ENCODE measurements around the gene NPFF.
A peak's percentile ranks its signal among the peaks of the same experiment; 100 is the strongest.

DNA sequence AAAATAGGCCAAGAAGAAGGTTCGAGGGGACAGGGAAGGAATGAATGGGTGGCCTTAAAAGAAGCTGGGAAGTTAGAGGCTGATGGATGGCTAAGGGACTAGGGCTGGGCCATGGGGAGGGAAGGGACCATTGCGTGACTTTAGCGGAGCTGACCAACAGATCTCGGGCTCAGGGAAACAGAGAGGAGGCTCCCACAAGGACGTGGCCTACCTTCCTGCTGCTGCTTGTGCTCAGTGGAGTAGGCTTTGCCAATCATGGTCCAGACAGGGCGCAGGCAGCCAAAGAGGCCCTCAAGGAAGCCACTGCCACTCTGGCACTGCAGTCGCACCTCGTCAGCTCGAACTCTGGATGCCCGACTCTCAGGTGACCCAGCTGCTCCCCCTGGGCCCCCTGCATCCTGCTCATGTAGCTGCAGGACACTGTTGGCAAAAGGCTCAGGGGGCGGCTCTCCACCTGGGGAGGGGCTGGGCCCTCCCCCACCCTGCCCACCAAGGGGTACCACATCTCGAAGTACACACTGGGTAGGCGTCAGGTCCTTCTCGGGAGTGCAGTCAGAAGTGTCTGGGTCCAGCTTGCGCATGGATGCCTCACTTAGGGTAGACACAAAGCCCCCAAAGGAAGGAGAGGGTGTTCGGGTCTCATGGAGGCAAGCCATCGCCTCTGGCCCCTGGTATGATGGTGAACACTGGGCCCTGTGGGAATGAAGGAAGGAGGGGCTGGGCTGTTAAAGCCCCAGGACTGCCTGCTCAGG lies 20.4 kb downstream of the NPFF start:
- TF ChIP-seq, protein P1, sequence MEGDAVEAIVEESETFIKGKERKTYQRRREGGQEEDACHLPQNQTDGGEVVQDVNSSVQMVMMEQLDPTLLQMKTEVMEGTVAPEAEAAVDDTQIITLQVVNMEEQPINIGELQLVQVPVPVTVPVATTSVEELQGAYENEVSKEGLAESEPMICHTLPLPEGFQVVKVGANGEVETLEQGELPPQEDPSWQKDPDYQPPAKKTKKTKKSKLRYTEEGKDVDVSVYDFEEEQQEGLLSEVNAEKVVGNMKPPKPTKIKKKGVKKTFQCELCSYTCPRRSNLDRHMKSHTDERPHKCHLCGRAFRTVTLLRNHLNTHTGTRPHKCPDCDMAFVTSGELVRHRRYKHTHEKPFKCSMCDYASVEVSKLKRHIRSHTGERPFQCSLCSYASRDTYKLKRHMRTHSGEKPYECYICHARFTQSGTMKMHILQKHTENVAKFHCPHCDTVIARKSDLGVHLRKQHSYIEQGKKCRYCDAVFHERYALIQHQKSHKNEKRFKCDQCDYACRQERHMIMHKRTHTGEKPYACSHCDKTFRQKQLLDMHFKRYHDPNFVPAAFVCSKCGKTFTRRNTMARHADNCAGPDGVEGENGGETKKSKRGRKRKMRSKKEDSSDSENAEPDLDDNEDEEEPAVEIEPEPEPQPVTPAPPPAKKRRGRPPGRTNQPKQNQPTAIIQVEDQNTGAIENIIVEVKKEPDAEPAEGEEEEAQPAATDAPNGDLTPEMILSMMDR (IDR thresholded peaks at IDR 0.05), result no peak
- peak in 1 of 3 donors; percentile 9 for TF ChIP-seq POLR2A (IDR thresholded peaks at IDR 0.05)

Measured in body of pancreas (tissue), 4 donors.